PC-9 (cell line): ENCODE results near the gene ACACA.

Source experiments
- CTCF ChIP-seq: fragments of 200-600 bp; sonication (generic); conservative IDR thresholded peaks from 2 replicates; pipeline ENCODE4 v1.6.1; 2017; ENCODE audit warnings: mixed run types, antibody characterized with exemption, mild to moderate bottlenecking, moderate library complexity
- EZH2 ChIP-seq: fragments of 200-600 bp; sonication (generic); IDR thresholded peaks from 2 replicates; pipeline ENCODE4 v1.8.0; 2017; ENCODE audit warnings: antibody characterized with exemption, low read depth

- TF ChIP-seq CTCF (no peak), EZH2 (no peak)
These were observed 194.5 kb downstream of the ACACA start for GRCh38 chr17:37212179-37212578.
